Left lobe of liver (tissue), 2 donors: ENCODE results near the gene IQCF6. TPM values are rescaled to one million over a fixed set of nuclear protein-coding genes. Genes with fewer than 3 reads are reported as not detected.
A peak's percentile ranks its signal among the peaks of the same experiment; 100 is the strongest.
"Not testable (repeated sequence)": the region's sequence is repeated elsewhere in the genome, so short reads cannot be mapped to it uniquely, and the experiment has no call there.

Source experiments
- ATAC-seq: fragments of 200-7000 bp; cut with Tn5 transposase; one replicate; pipeline ENCODE4 v1.9.1; 2020; ENCODE audit warnings: mild to moderate bottlenecking, moderate library complexity
- DNase-seq: peaks from one replicate; pipeline ENCODE4 v3.0.0-alpha.2; 2020; ENCODE audit warnings: low spot score
- total RNA-seq: library from RNA; stranded (reverse); gene quantifications from one replicate; pipeline ENCODE4 v1.2.1, GENCODE V29; 2021
- donor health status: DM: no; HTN: no; CAD: no; lungs with moderate emphysema.
- donor health status: DM: no; HTN: yes; CAD: no.

The IQCF6 gene
- total RNA-seq, 1 donor from 2014 or later: not detected

GRCh38 chr3:51777985-51778384 is 1.1 kb downstream of the IQCF6 start:
- ATAC-seq (peak; percentile 79), DNase-seq (peak; percentile 58)

- ATAC-seq (no peak), DNase-seq (no peak)
These were observed 5.4 kb downstream of the IQCF6 start for GRCh38 chr3:51773529-51774056.

GRCh38 chr3:51759203-51759602 is 19.8 kb downstream of the IQCF6 start:
- DNase-seq (no peak), ATAC-seq (no peak)

GRCh38 chr3:51753763-51754750 is 25.0 kb downstream of the IQCF6 start:
- DNase-seq, ATAC-seq: not testable (repeated sequence)

GRCh38 chr3:51751287-51751686 is 27.8 kb downstream of the IQCF6 start:
- DNase-seq (no peak), ATAC-seq (no peak)

GRCh38 chr3:51750878-51751277 is 28.2 kb downstream of the IQCF6 start:
- DNase-seq (no peak), ATAC-seq (no peak)

GRCh38 chr3:51748327-51748726 is 30.7 kb downstream of the IQCF6 start:
- DNase-seq (no peak), ATAC-seq (no peak)

- ATAC-seq (no peak), DNase-seq (no peak)
These were observed 31.2 kb downstream of the IQCF6 start for GRCh38 chr3:51747840-51748239.

GRCh38 chr3:51742978-51743377 is 36.1 kb downstream of the IQCF6 start:
- not testable (repeated sequence) for DNase-seq, ATAC-seq

- not testable (repeated sequence) for DNase-seq, ATAC-seq
These were observed 36.7 kb downstream of the IQCF6 start for GRCh38 chr3:51742320-51742719.

GRCh38 chr3:51739110-51739509 is 39.9 kb downstream of the IQCF6 start:
- DNase-seq: no peak
- ATAC-seq: no peak

GRCh38 chr3:51735950-51736349 is 43.1 kb downstream of the IQCF6 start:
- ATAC-seq (no peak), DNase-seq (no peak)

- no peak for ATAC-seq
- no peak for DNase-seq
These were observed 44.0 kb downstream of the IQCF6 start for GRCh38 chr3:51735039-51735438.

- no peak for DNase-seq
- ATAC-seq: no peak
These were observed 44.5 kb downstream of the IQCF6 start for GRCh38 chr3:51734572-51734907.

GRCh38 chr3:51733859-51734571 is 45.0 kb downstream of the IQCF6 start:
- no peak for ATAC-seq
- no peak for DNase-seq

- no peak for ATAC-seq
- no peak for DNase-seq
These were observed 49.9 kb downstream of the IQCF6 start for GRCh38 chr3:51729042-51729633.

Other genes starting within 250 kb of the IQCF6 start
- 22.7 TPM for gene RAD54L2, start 240.5 kb downstream of the IQCF6 start, total RNA-seq
- gene TEX264, start 108.0 kb downstream of the IQCF6 start, total RNA-seq: 39.2 TPM
- 0.05 TPM for gene GRM2, start 72.2 kb downstream of the IQCF6 start, total RNA-seq
- gene IQCF2, start 82.4 kb upstream of the IQCF6 start, total RNA-seq: not detected
- not detected for gene IQCF5, start 96.4 kb upstream of the IQCF6 start, total RNA-seq
- not detected for gene IQCF1, start 124.1 kb upstream of the IQCF6 start, total RNA-seq
- gene RRP9, start 162.7 kb upstream of the IQCF6 start, total RNA-seq: 7.6 TPM
- gene PARP3, start 163.1 kb upstream of the IQCF6 start, total RNA-seq: 23.7 TPM
- gene GPR62, start 176.1 kb upstream of the IQCF6 start, total RNA-seq: not detected
- gene PCBP4, start 188.2 kb upstream of the IQCF6 start, total RNA-seq: 7.4 TPM
- gene ABHD14B, start 194.8 kb upstream of the IQCF6 start, total RNA-seq: 113 TPM
- gene ABHD14A, start 195.8 kb upstream of the IQCF6 start, total RNA-seq: 13.8 TPM
- 301 TPM for gene ACY1, start 204.3 kb upstream of the IQCF6 start, total RNA-seq
- gene RPL29, start 216.7 kb upstream of the IQCF6 start, total RNA-seq: 392 TPM